Uterus (tissue), 4 donors: ENCODE results near the gene PPP1R16B. TPM values are rescaled to one million over a fixed set of nuclear protein-coding genes. Genes with fewer than 3 reads are reported as not detected.

ENCODE experiments used
- DNase-seq, 2 donors: peaks; one replicate each; pipeline ENCODE4 v3.0.0-alpha.2; 2019 to 2020
- H3K27ac ChIP-seq, 2 donors: fragments of 200-600 bp; sonication (generic); 1 replicate in 1 of 2; 2 replicates in 1 of 2; pipeline ENCODE4 v1.5.1; 2016 to 2018
- H3K27me3 ChIP-seq, 2 donors: fragments of 200-600 bp; sonication (generic); one replicate each; pipeline ENCODE4 v1.5.1; 2018 to 2019; ENCODE audit warnings: control low read depth in 1 of 2
- H3K36me3 ChIP-seq, 2 donors: fragments of 200-600 bp; sonication (generic); one replicate each; pipeline ENCODE4 v1.5.1; 2019; ENCODE audit warnings: control low read depth in 1 of 2
- H3K4me1 ChIP-seq, 2 donors: fragments of 200-600 bp; sonication (generic); one replicate each; pipeline ENCODE4 v1.5.1; 2018 to 2019; ENCODE audit warnings: control low read depth in 1 of 2
- H3K4me3 ChIP-seq, 2 donors: fragments of 200-600 bp; sonication (generic); 1 replicate in 1 of 2; 2 replicates in 1 of 2; pipeline ENCODE4 v1.5.1; 2018 to 2019; ENCODE audit warnings: mild to moderate bottlenecking in 1 of 2
- H3K9me3 ChIP-seq, 2 donors: fragments of 200-600 bp; sonication (generic); one replicate each; pipeline ENCODE4 v1.5.1; 2019; ENCODE audit warnings: control low read depth in 1 of 2
- POLR2A ChIP-seq, 2 donors: fragments of 450-650 bp; IDR thresholded peaks; one replicate each; pipeline ENCODE4 v1.6.1; 2016; ENCODE audit warnings: antibody characterized with exemption in 2 of 2, mild to moderate bottlenecking in 1 of 2, moderate library complexity in 1 of 2
- intact Hi-C: fragments of 100-400 bp; cut with DNase I; formaldehyde crosslinking; loops from one replicate; pipeline ENCODE4 v1.15.1; 2023; ENCODE audit warnings: low total_unique reads
- total RNA-seq, 4 donors: library from RNA; depleted of rRNA in 3 of 4; stranded (reverse); fragments of >200 nt in 3 of 4; gene quantifications; one replicate each; pipeline versions ENCODE4 v1.1.0 to v1.2.4, GENCODE V29; 2014 to 2023
- TF ChIP-seq, protein P1 (sequence below), 4 experiments: fragments of 200-600 bp in 2 of 4; fragments of 450-650 bp in 2 of 4; sonication (generic) in 2 of 4; IDR thresholded peaks; one replicate each; pipeline ENCODE4 v1.5.1; 2016 to 2019; ENCODE audit warnings: antibody characterized with exemption in 4 of 4, mild to moderate bottlenecking in 2 of 4, moderate library complexity in 1 of 4
- donor health status: DM: yes; HTN: yes; CAD: no.

PPP1R16B gene
- total RNA-seq, 4 donors from 2014 or later, result 7.6 to 15.8 (median 12.5) TPM

DNA sequence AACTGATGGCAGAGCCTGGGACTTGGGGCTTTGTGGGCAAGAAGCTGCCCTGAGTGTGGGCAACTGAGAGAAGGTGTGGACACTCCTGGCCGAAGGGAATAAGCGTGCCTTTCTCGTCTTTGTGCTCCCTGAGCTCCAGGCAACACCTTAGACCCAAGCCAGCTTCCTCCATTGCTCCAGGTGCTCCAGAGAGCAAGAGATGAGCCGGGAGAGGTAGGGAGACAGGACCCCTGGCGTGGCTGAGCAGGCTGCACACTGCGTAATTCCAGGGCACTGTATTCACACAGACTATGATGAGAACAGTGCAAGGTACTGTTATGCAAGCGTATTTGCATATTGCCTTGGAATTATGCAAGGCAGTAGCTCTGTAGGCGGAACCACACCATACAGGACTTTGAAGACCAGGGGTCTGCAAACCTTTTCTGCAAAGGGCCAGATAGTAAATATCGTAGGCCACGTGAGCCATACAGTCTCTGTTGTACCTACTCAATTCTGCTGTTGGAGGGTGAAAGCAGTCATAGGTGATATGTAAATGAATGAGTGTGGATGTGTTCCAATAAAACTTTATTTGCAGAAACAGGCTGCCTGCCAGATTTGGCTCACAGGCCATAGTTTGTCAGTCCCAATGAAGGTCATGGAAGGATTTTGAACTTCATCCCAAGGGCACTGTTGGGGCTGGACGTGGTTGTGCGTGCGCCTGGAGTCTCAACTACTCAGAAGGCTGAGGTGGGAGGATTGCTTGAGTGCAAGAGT lies 78.7 kb downstream of the PPP1R16B start:
- intact Hi-C loops, result no loop called here
- DNase-seq, result no peak
- no peak overlapping the region for H3K27ac ChIP-seq
- no peaks in the 10 kb centered on the region for H3K4me1 ChIP-seq
- TF ChIP-seq, protein P1, sequence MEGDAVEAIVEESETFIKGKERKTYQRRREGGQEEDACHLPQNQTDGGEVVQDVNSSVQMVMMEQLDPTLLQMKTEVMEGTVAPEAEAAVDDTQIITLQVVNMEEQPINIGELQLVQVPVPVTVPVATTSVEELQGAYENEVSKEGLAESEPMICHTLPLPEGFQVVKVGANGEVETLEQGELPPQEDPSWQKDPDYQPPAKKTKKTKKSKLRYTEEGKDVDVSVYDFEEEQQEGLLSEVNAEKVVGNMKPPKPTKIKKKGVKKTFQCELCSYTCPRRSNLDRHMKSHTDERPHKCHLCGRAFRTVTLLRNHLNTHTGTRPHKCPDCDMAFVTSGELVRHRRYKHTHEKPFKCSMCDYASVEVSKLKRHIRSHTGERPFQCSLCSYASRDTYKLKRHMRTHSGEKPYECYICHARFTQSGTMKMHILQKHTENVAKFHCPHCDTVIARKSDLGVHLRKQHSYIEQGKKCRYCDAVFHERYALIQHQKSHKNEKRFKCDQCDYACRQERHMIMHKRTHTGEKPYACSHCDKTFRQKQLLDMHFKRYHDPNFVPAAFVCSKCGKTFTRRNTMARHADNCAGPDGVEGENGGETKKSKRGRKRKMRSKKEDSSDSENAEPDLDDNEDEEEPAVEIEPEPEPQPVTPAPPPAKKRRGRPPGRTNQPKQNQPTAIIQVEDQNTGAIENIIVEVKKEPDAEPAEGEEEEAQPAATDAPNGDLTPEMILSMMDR (IDR thresholded peaks at IDR 0.05), result no peak
- no peaks in the 10 kb centered on the region for H3K27me3 ChIP-seq
- no peaks in the 10 kb centered on the region for H3K36me3 ChIP-seq
- no peaks in the 10 kb centered on the region for H3K9me3 ChIP-seq
- H3K4me3 ChIP-seq, result no peak overlapping the region

DNA sequence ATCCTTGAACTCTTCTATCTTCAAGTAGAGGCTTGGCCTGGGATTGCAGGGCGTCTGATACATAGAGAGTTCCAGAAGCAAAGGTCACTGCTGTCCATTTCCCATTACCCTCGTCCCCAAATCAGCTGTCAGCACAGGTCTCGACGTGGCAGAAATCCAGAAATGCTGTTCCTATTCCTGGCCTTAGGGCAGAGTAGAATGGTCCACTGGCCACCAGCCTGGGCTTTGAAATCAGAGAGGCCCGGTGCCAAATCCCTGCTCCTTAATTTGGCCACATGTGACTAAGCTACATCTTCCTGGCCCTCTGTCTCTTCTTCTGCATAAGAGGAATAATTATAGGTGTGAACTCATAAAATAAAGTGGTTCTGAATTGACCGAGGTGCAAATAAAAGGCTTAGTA lies 79.9 kb downstream of the PPP1R16B start:
- H3K36me3 ChIP-seq, result no peaks in the 10 kb centered on the region
- no peaks in the 10 kb centered on the region for H3K27me3 ChIP-seq
- no peaks in the 10 kb centered on the region for H3K9me3 ChIP-seq
- no peak for DNase-seq
- no peak overlapping the region for H3K27ac ChIP-seq
- no peak overlapping the region for H3K4me3 ChIP-seq
- no peak for TF ChIP-seq POLR2A (IDR thresholded peaks at IDR 0.05)
- TF ChIP-seq, protein P1 (IDR thresholded peaks at IDR 0.05), result no peak
- intact Hi-C loops, result no loop called here
- no peaks in the 10 kb centered on the region for H3K4me1 ChIP-seq

DNA sequence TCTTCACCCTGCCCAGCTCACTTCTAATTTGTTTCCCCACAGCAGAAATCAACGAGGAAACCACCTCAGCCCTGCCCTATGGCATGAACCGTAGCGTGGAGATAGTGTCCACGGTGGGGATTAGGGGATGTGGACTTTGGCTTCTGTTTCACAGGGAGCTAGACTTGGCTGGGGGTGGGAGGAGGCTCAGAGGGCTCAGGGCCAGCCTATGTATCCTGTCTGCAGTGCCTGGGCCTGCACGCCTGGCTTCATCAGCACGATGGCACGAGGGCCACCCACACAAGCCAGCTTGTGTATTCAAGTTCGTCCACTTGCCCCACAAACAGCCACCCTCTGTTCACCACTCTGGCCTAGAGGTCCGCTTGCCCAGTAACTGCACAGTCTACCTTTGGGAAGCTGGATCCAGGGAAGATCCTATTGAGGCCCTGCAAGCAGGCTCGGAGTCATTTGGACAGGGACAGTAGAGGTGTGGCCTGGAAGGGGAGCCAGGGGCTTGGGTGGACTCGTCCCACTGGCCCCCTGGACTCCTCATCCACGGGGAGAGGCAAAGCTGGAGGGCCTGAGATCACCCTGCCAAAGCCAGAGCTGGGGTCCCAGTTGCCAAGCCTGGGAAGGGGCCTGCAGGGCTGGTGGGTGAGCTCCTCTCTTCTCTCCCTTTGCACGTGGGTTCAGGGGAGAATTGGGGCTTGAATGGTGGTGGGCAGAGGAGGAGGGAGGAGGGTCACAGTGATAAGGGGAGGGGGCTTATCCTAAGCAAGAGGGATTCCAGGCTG lies 82.7 kb downstream of the PPP1R16B start:
- TF ChIP-seq, protein P1 (IDR thresholded peaks at IDR 0.05), result no peak
- no peak for TF ChIP-seq POLR2A (IDR thresholded peaks at IDR 0.05)
- no peaks in the 10 kb centered on the region for H3K4me1 ChIP-seq
- no peak overlapping the region for H3K27ac ChIP-seq
- H3K27me3 ChIP-seq, result no peaks in the 10 kb centered on the region
- H3K36me3 ChIP-seq, result no peaks in the 10 kb centered on the region
- H3K9me3 ChIP-seq, result no peaks in the 10 kb centered on the region
- no peak overlapping the region for H3K4me3 ChIP-seq
- no peak for DNase-seq
- intact Hi-C loops, result no loop called here

DNA sequence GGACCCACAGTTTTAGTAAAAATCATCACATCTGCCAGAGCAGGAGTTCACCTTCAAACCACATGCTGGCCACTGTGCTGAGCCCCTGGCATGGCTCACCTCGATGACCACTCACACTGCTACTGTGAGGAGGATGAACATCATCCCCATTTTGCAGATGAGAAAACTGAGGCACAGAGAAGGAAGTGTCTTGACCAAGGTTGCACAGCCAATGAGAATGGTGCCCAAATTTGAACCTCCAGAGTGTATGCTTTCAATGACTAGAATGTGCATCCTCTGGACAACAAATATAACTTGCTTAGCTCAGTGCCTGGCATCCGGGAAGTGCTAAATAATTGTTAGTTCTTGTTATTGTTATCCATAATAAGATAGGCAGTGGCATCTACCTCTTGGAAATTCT lies 83.6 kb downstream of the PPP1R16B start:
- H3K27me3 ChIP-seq, result no peaks in the 10 kb centered on the region
- no peak overlapping the region for H3K4me3 ChIP-seq
- TF ChIP-seq, protein P1 (IDR thresholded peaks at IDR 0.05), result no peak
- no peak for TF ChIP-seq POLR2A (IDR thresholded peaks at IDR 0.05)
- H3K36me3 ChIP-seq, result no peaks in the 10 kb centered on the region
- DNase-seq, result no peak
- H3K4me1 ChIP-seq, result peaks cover 0 to 1% of the 10 kb centered on the region in 2 donors
- intact Hi-C loops, result no loop called here
- no peaks in the 10 kb centered on the region for H3K9me3 ChIP-seq
- H3K27ac ChIP-seq, result no peak overlapping the region
